HUES48 (cell line): Measurements from ENCODE around the gene HTR3A.

ENCODE experiments used
- H3K27ac ChIP-seq: one replicate; pipeline ENCODE4 v1.7.0; 2013; ENCODE audit warnings: low read depth, low read length, inconsistent platforms
- H3K27me3 ChIP-seq: 2 replicates; pipeline ENCODE4 v1.6.1; 2013; ENCODE audit warnings: mild to moderate bottlenecking, low read length; ENCODE audit not compliant: control insufficient read depth, insufficient read depth
- H3K36me3 ChIP-seq: 2 replicates; pipeline ENCODE4 v1.6.1; 2013; ENCODE audit warnings: low read length; ENCODE audit not compliant: control insufficient read depth, insufficient read depth
- H3K4me1 ChIP-seq: 2 replicates; pipeline ENCODE4 v1.6.1; 2013; ENCODE audit warnings: mild to moderate bottlenecking, low read length; ENCODE audit not compliant: control insufficient read depth, insufficient read depth
- H3K4me3 ChIP-seq: 2 replicates; pipeline ENCODE4 v1.5.1; 2013; ENCODE audit warnings: mild to moderate bottlenecking, low read depth, low read length
- H3K9ac ChIP-seq: 2 replicates; pipeline ENCODE4 v1.6.1; 2013; ENCODE audit warnings: mild to moderate bottlenecking, low read depth, low read length, moderate library complexity
- H3K9me3 ChIP-seq: 2 replicates; pipeline ENCODE4 v1.6.1; 2013; ENCODE audit warnings: low read length; ENCODE audit not compliant: control insufficient read depth, insufficient read depth

Gene HTR3A

GRCh38 chr11:113979431-113979830, 4.5 kb downstream of the HTR3A start:
- Histone ChIP-seq H3K27me3 (peaks cover 4% of the 10 kb centered on the region), H3K27ac (no peak overlapping the region), H3K9me3 (no peaks in the 10 kb centered on the region), H3K4me3 (no peak overlapping the region), H3K9ac (no peak overlapping the region), H3K36me3 (no peaks in the 10 kb centered on the region), H3K4me1 (peaks cover 12% of the 10 kb centered on the region)

DNA sequence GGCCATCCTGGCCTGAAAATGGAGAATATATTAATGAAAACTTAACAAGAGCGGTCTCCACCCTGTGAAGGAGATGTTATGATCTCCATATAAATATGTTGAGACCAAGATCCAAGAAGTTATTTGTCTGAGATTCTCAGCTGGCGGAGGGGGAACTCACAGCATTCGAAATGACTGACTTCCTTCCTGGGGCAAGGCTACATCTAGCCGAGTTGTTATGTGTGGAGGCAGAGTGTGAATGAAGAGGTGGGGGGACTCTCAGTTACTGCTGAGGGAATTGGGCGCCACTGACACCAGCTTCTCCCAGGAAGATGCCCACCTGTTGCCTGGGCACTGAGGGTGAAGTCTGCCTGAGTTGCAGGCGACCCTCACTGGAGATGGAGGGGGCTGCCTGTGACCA, 5.9 kb downstream of the HTR3A start:
- Histone ChIP-seq H3K9ac (no peak overlapping the region), H3K9me3 (no peaks in the 10 kb centered on the region), H3K27ac (no peak overlapping the region), H3K27me3 (peaks cover under 1% of the 10 kb centered on the region), H3K4me1 (no peaks in the 10 kb centered on the region), H3K4me3 (no peak overlapping the region), H3K36me3 (no peaks in the 10 kb centered on the region)

- H3K4me1 ChIP-seq: no peaks in the 10 kb centered on the region
Observed at GRCh38 chr11:113982306-113982705, 7.4 kb downstream of the HTR3A start.

GRCh38 chr11:113984781-113985180, 9.9 kb downstream of the HTR3A start:
- Histone ChIP-seq H3K9me3 (no peaks in the 10 kb centered on the region), H3K27ac (no peak overlapping the region), H3K36me3 (no peaks in the 10 kb centered on the region), H3K4me3 (no peak overlapping the region), H3K4me1 (no peaks in the 10 kb centered on the region), H3K9ac (no peak overlapping the region), H3K27me3 (no peaks in the 10 kb centered on the region)

More at GRCh38 chr11:113982306-113982705, 7.4 kb downstream of the HTR3A start:
- no peak overlapping the region for H3K9ac ChIP-seq
- no peak overlapping the region for H3K27ac ChIP-seq
- H3K36me3 ChIP-seq: no peaks in the 10 kb centered on the region
- no peaks in the 10 kb centered on the region for H3K9me3 ChIP-seq
- no peaks in the 10 kb centered on the region for H3K27me3 ChIP-seq
- H3K4me3 ChIP-seq: no peak overlapping the region

DNA sequence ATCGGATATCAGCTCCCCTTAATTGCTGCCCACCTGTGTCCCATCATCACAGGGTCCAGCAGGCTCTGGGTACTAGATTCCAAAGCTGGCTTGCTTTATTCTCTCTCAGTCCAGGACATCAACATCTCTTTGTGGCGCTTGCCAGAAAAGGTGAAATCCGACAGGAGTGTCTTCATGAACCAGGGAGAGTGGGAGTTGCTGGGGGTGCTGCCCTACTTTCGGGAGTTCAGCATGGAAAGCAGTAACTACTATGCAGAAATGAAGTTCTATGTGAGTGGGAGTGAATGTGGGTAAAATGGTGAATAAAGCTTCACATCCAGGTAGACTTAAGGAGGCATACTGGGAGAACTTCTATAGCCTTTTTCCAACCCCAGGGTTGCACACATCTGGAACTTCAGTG, 11.0 kb downstream of the HTR3A start:
- H3K27me3 ChIP-seq: no peaks in the 10 kb centered on the region
- no peaks in the 10 kb centered on the region for H3K4me1 ChIP-seq
- H3K9ac ChIP-seq: no peak overlapping the region
- no peaks in the 10 kb centered on the region for H3K9me3 ChIP-seq
- no peaks in the 10 kb centered on the region for H3K36me3 ChIP-seq
- H3K4me3 ChIP-seq: no peak overlapping the region
- H3K27ac ChIP-seq: no peak overlapping the region

GRCh38 chr11:113986351-113987140, 11.6 kb downstream of the HTR3A start:
- Histone ChIP-seq H3K9ac (no peak overlapping the region), H3K27me3 (no peaks in the 10 kb centered on the region)

DNA sequence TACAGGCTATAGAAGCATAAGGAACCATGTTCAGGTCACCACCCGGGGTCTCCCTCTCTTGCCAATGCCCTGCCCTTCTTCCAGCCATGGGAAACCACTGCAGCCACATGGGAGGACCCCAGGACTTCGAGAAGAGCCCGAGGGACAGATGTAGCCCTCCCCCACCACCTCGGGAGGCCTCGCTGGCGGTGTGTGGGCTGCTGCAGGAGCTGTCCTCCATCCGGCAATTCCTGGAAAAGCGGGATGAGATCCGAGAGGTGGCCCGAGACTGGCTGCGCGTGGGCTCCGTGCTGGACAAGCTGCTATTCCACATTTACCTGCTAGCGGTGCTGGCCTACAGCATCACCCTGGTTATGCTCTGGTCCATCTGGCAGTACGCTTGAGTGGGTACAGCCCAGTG, 14.5 kb downstream of the HTR3A start:
- Histone ChIP-seq H3K9ac (no peak overlapping the region), H3K27ac (no peak overlapping the region), H3K36me3 (no peaks in the 10 kb centered on the region), H3K4me3 (no peak overlapping the region), H3K27me3 (no peaks in the 10 kb centered on the region), H3K4me1 (peaks cover 17% of the 10 kb centered on the region), H3K9me3 (no peaks in the 10 kb centered on the region)

More at GRCh38 chr11:113986351-113987140, 11.6 kb downstream of the HTR3A start:
- no peaks in the 10 kb centered on the region for H3K9me3 ChIP-seq
- no peaks in the 10 kb centered on the region for H3K36me3 ChIP-seq
- no peak overlapping the region for H3K27ac ChIP-seq
- no peaks in the 10 kb centered on the region for H3K4me1 ChIP-seq
- no peak overlapping the region for H3K4me3 ChIP-seq

DNA sequence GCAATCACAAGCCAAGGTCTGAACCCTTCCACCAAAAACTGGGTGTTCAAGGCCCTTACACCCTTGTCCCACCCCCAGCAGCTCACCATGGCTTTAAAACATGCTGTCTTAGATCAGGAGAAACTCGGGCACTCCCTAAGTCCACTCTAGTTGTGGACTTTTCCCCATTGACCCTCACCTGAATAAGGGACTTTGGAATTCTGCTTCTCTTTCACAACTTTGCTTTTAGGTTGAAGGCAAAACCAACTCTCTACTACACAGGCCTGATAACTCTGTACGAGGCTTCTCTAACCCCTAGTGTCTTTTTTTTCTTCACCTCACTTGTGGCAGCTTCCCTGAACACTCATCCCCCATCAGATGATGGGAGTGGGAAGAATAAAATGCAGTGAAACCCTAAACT, 15.0 kb downstream of the HTR3A start:
- Histone ChIP-seq H3K27ac (no peak overlapping the region), H3K4me1 (peaks cover 17% of the 10 kb centered on the region), H3K27me3 (no peaks in the 10 kb centered on the region), H3K4me3 (no peak overlapping the region), H3K9me3 (no peaks in the 10 kb centered on the region), H3K9ac (no peak overlapping the region), H3K36me3 (no peaks in the 10 kb centered on the region)

DNA sequence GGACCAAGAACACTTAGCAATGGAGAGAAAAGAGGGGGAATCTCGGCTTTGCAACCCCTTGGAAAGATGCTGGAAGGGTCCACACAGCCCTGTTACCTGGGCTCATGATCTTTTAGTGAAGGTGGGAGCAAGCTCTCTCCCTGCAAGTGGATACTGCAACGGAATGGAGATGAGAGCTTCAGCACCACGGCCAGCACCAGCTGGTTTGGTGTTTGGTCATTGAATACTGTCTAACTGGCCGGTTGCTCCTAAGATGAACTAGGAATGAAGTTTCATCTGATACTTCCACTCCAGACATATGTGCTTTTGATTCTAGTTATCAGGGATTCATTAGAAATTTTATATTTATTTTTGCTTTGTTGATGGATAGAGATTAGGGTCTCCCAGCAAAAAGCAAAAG, 16.3 kb downstream of the HTR3A start:
- Histone ChIP-seq H3K4me1 (peaks cover 17% of the 10 kb centered on the region), H3K27ac (no peak overlapping the region), H3K36me3 (no peaks in the 10 kb centered on the region), H3K9me3 (no peaks in the 10 kb centered on the region), H3K9ac (no peak overlapping the region), H3K27me3 (no peaks in the 10 kb centered on the region), H3K4me3 (no peak overlapping the region)

DNA sequence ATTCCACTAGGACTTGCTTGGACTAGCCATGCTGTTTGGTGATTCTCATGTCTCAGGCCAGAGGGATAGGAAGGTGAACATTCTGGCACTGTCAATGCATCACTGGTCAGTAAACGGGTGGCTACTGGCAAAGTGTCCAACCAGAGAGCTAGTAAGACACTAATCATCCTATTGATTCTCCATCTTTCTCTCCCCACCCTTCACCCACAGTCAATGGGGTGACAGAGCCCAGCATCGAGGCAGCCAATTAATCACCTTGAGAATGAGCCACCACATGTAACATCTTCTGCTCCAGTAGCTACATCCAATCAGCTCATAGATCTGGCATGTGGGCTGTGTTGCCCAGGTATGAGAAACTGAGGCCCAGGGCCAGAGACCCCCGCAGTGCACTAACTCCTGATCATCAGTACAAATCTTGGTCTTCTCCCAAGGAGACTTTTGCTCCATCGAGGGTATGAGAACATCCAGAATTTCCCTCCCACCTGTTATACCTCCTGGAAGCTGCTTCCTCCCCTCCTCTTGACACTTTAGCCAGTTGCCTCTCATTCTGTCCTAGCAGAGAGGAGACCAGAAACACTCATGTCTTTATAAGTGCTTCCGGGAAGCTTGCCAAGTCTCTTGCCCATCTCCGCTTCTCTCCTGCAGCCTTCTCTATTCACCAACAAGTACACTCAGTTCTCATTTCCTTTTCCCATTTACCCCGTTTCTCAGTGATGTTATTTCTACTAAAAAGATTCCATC, 17.0 kb downstream of the HTR3A start:
- Histone ChIP-seq H3K36me3 (no peaks in the 10 kb centered on the region), H3K27ac (no peak overlapping the region), H3K9me3 (no peaks in the 10 kb centered on the region), H3K9ac (no peak overlapping the region), H3K4me1 (peaks cover 17% of the 10 kb centered on the region), H3K4me3 (no peak overlapping the region), H3K27me3 (no peaks in the 10 kb centered on the region)

DNA sequence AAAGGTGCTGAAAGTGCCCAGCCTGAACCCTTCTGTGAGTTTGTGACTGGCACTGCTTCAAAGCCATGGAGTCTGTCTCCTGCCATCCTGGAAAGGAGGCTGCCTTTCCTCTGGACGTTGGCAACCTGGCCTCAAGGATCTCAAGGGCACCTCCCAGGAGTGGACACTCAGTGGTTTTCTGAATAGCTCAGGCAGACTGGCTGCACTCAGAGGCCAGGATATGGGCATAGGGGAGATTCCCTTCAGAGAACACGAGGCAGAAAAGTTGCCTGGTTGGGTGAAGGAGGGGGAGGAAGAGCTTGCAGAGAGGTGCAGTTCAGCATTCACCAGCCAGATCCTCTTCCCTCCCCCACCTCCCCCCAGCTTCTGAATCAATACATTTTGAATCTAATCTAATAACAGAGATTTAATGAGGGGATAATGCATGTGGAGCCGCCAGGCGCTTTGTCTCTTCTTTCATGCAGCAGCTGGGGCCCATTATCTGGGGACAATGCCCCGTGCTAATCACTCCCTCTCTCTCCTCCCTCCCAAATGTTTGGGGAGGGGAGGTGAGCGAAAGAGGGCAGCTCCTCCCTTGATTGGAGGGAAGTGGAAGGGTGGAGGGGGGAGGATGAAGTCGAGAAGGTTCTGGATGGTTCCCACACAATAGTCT, 17.7 kb downstream of the HTR3A start:
- Histone ChIP-seq H3K9ac (no peak overlapping the region), H3K4me1 (peaks cover 17% of the 10 kb centered on the region), H3K27ac (no peak overlapping the region), H3K27me3 (no peaks in the 10 kb centered on the region), H3K4me3 (no peak overlapping the region), H3K36me3 (no peaks in the 10 kb centered on the region), H3K9me3 (no peaks in the 10 kb centered on the region)
